GM19463 (cell line): ENCODE data around the gene KCNQ1OT1.

Experiments used
- ATAC-seq: cut with Tn5 transposase; IDR thresholded peaks from one replicate; pipeline ENCODE4 v1.9.1; 2021; ENCODE audit warnings: mild to moderate bottlenecking, moderate library complexity; ENCODE audit not compliant: unreplicated experiment

The KCNQ1OT1 gene

GRCh38 chr11:2561696-2562581, 137.9 kb downstream of the KCNQ1OT1 start:
- no peak for ATAC-seq

- ATAC-seq: no peak
Measured at GRCh38 chr11:2559527-2560311, 140.1 kb downstream of the KCNQ1OT1 start.

GRCh38 chr11:2558861-2559526, 140.8 kb downstream of the KCNQ1OT1 start:
- no peak for ATAC-seq

- ATAC-seq: no peak
Measured at GRCh38 chr11:2558397-2558796, 141.4 kb downstream of the KCNQ1OT1 start.
